ENCODE data around the gene NCR1.
"Not testable (repeated sequence)": the region's sequence is repeated elsewhere in the genome, so short reads cannot be mapped to it uniquely, and the experiment has no call there.

Gene NCR1

GRCh38 chr19:54904261-54904660 lies 1.7 kb upstream of the NCR1 start:
- H3K27ac ChIP-seq (ENCODE audit: low read depth in 2 of 2, low read length in 2 of 2); H3K9me3 ChIP-seq (ENCODE audit: control insufficient read depth in 2 of 2, low read length in 2 of 2); H3K27me3 ChIP-seq (ENCODE audit: control insufficient read depth in 2 of 2, insufficient read depth in 2 of 2, low read length in 2 of 2); H3K36me3 ChIP-seq (ENCODE audit: control insufficient read depth in 2 of 2, insufficient read depth in 2 of 2, low read length in 2 of 2); H3K4me1 ChIP-seq (ENCODE audit: control insufficient read depth in 2 of 2, insufficient read depth in 2 of 2, low read length in 2 of 2); H3K9ac ChIP-seq (ENCODE audit: low read depth in 1 of 2, low read length in 2 of 2); H3K4me3 ChIP-seq (ENCODE audit: low read length in 2 of 2): not testable (repeated sequence)

- no peak overlapping the region for H3K4me3 ChIP-seq (ENCODE audit: low read length in 2 of 2)
- no peak overlapping the region for H3K27ac ChIP-seq (ENCODE audit: low read depth in 2 of 2, low read length in 2 of 2)
- no peaks in the 10 kb centered on the region for H3K4me1 ChIP-seq (ENCODE audit: control insufficient read depth in 2 of 2, insufficient read depth in 2 of 2, low read length in 2 of 2)
- no peaks in the 10 kb centered on the region for H3K27me3 ChIP-seq (ENCODE audit: control insufficient read depth in 2 of 2, insufficient read depth in 2 of 2, low read length in 2 of 2)
- H3K36me3 ChIP-seq (ENCODE audit: control insufficient read depth in 2 of 2, insufficient read depth in 2 of 2, low read length in 2 of 2), result no peaks in the 10 kb centered on the region
- no peaks in the 10 kb centered on the region for H3K9me3 ChIP-seq (ENCODE audit: control insufficient read depth in 2 of 2, low read length in 2 of 2)
- H3K9ac ChIP-seq (ENCODE audit: low read depth in 1 of 2, low read length in 2 of 2), result no peak overlapping the region
These were observed 536 bp upstream of the NCR1 start for GRCh38 chr19:54905421-54905802.

GRCh38 chr19:54906819-54907218 lies 871 bp downstream of the NCR1 start:
- Histone ChIP-seq H3K9ac (ENCODE audit: low read depth in 1 of 2, low read length in 2 of 2) (no peak overlapping the region), H3K27ac (ENCODE audit: low read depth in 2 of 2, low read length in 2 of 2) (no peak overlapping the region), H3K36me3 (ENCODE audit: control insufficient read depth in 2 of 2, insufficient read depth in 2 of 2, low read length in 2 of 2) (no peaks in the 10 kb centered on the region), H3K4me1 (ENCODE audit: control insufficient read depth in 2 of 2, insufficient read depth in 2 of 2, low read length in 2 of 2) (no peaks in the 10 kb centered on the region), H3K9me3 (ENCODE audit: control insufficient read depth in 2 of 2, low read length in 2 of 2) (no peaks in the 10 kb centered on the region), H3K27me3 (ENCODE audit: control insufficient read depth in 2 of 2, insufficient read depth in 2 of 2, low read length in 2 of 2) (no peaks in the 10 kb centered on the region), H3K4me3 (ENCODE audit: low read length in 2 of 2) (no peak overlapping the region)

GRCh38 chr19:54907899-54908298 lies 2.0 kb downstream of the NCR1 start:
- H3K4me3 ChIP-seq (ENCODE audit: low read length in 2 of 2); H3K9me3 ChIP-seq (ENCODE audit: control insufficient read depth in 2 of 2, low read length in 2 of 2); H3K9ac ChIP-seq (ENCODE audit: low read depth in 1 of 2, low read length in 2 of 2); H3K27ac ChIP-seq (ENCODE audit: low read depth in 2 of 2, low read length in 2 of 2); H3K4me1 ChIP-seq (ENCODE audit: control insufficient read depth in 2 of 2, insufficient read depth in 2 of 2, low read length in 2 of 2); H3K27me3 ChIP-seq (ENCODE audit: control insufficient read depth in 2 of 2, insufficient read depth in 2 of 2, low read length in 2 of 2); H3K36me3 ChIP-seq (ENCODE audit: control insufficient read depth in 2 of 2, insufficient read depth in 2 of 2, low read length in 2 of 2): not testable (repeated sequence)

GRCh38 chr19:54916822-54917221 lies 10.9 kb downstream of the NCR1 start:
- Histone ChIP-seq H3K9me3 (ENCODE audit: control insufficient read depth in 2 of 2, low read length in 2 of 2) (no peaks in the 10 kb centered on the region), H3K4me3 (ENCODE audit: low read length in 2 of 2) (no peak overlapping the region), H3K27me3 (ENCODE audit: control insufficient read depth in 2 of 2, insufficient read depth in 2 of 2, low read length in 2 of 2) (no peaks in the 10 kb centered on the region), H3K27ac (ENCODE audit: low read depth in 2 of 2, low read length in 2 of 2) (no peak overlapping the region), H3K36me3 (ENCODE audit: control insufficient read depth in 2 of 2, insufficient read depth in 2 of 2, low read length in 2 of 2) (no peaks in the 10 kb centered on the region), H3K4me1 (ENCODE audit: control insufficient read depth in 2 of 2, insufficient read depth in 2 of 2, low read length in 2 of 2) (no peaks in the 10 kb centered on the region), H3K9ac (ENCODE audit: low read depth in 1 of 2, low read length in 2 of 2) (no peak overlapping the region)

GRCh38 chr19:54918499-54918898 lies 12.6 kb downstream of the NCR1 start:
- Histone ChIP-seq H3K9ac (ENCODE audit: low read depth in 1 of 2, low read length in 2 of 2) (no peak overlapping the region), H3K27ac (ENCODE audit: low read depth in 2 of 2, low read length in 2 of 2) (no peak overlapping the region), H3K36me3 (ENCODE audit: control insufficient read depth in 2 of 2, insufficient read depth in 2 of 2, low read length in 2 of 2) (no peaks in the 10 kb centered on the region), H3K4me1 (ENCODE audit: control insufficient read depth in 2 of 2, insufficient read depth in 2 of 2, low read length in 2 of 2) (peaks cover 0 to 3% of the 10 kb centered on the region in 2 donors), H3K4me3 (ENCODE audit: low read length in 2 of 2) (no peak overlapping the region), H3K27me3 (ENCODE audit: control insufficient read depth in 2 of 2, insufficient read depth in 2 of 2, low read length in 2 of 2) (no peaks in the 10 kb centered on the region), H3K9me3 (ENCODE audit: control insufficient read depth in 2 of 2, low read length in 2 of 2) (no peaks in the 10 kb centered on the region)

- H3K9me3 ChIP-seq (ENCODE audit: control insufficient read depth in 2 of 2, low read length in 2 of 2); H3K9ac ChIP-seq (ENCODE audit: low read depth in 1 of 2, low read length in 2 of 2); H3K27ac ChIP-seq (ENCODE audit: low read depth in 2 of 2, low read length in 2 of 2); H3K36me3 ChIP-seq (ENCODE audit: control insufficient read depth in 2 of 2, insufficient read depth in 2 of 2, low read length in 2 of 2); H3K4me3 ChIP-seq (ENCODE audit: low read length in 2 of 2); H3K27me3 ChIP-seq (ENCODE audit: control insufficient read depth in 2 of 2, insufficient read depth in 2 of 2, low read length in 2 of 2); H3K4me1 ChIP-seq (ENCODE audit: control insufficient read depth in 2 of 2, insufficient read depth in 2 of 2, low read length in 2 of 2): not testable (repeated sequence)
These were observed 14.0 kb downstream of the NCR1 start for GRCh38 chr19:54919646-54920563.

- Histone ChIP-seq H3K4me1 (ENCODE audit: control insufficient read depth in 2 of 2, insufficient read depth in 2 of 2, low read length in 2 of 2) (peaks cover 0 to 3% of the 10 kb centered on the region in 2 donors), H3K4me3 (ENCODE audit: low read length in 2 of 2) (no peak overlapping the region)
These were observed 15.1 kb downstream of the NCR1 start for GRCh38 chr19:54921082-54921481.

GRCh38 chr19:54923276-54923675 lies 17.3 kb downstream of the NCR1 start:
- Histone ChIP-seq H3K9me3 (ENCODE audit: control insufficient read depth in 2 of 2, low read length in 2 of 2) (no peaks in the 10 kb centered on the region), H3K36me3 (ENCODE audit: control insufficient read depth in 2 of 2, insufficient read depth in 2 of 2, low read length in 2 of 2) (no peaks in the 10 kb centered on the region), H3K27me3 (ENCODE audit: control insufficient read depth in 2 of 2, insufficient read depth in 2 of 2, low read length in 2 of 2) (no peaks in the 10 kb centered on the region), H3K4me3 (ENCODE audit: low read length in 2 of 2) (peak overlapping the region in 1 of 2 donors; percentile 44), H3K9ac (ENCODE audit: low read depth in 1 of 2, low read length in 2 of 2) (no peak overlapping the region), H3K4me1 (ENCODE audit: control insufficient read depth in 2 of 2, insufficient read depth in 2 of 2, low read length in 2 of 2) (peaks cover 0 to 3% of the 10 kb centered on the region in 2 donors), H3K27ac (ENCODE audit: low read depth in 2 of 2, low read length in 2 of 2) (no peak overlapping the region)

More at GRCh38 chr19:54921082-54921481, 15.1 kb downstream of the NCR1 start:
- Histone ChIP-seq H3K9ac (ENCODE audit: low read depth in 1 of 2, low read length in 2 of 2) (no peak overlapping the region), H3K9me3 (ENCODE audit: control insufficient read depth in 2 of 2, low read length in 2 of 2) (no peaks in the 10 kb centered on the region), H3K36me3 (ENCODE audit: control insufficient read depth in 2 of 2, insufficient read depth in 2 of 2, low read length in 2 of 2) (no peaks in the 10 kb centered on the region), H3K27ac (ENCODE audit: low read depth in 2 of 2, low read length in 2 of 2) (no peak overlapping the region), H3K27me3 (ENCODE audit: control insufficient read depth in 2 of 2, insufficient read depth in 2 of 2, low read length in 2 of 2) (no peaks in the 10 kb centered on the region)

GRCh38 chr19:54928299-54928698 lies 22.4 kb downstream of the NCR1 start:
- no peak overlapping the region for H3K27ac ChIP-seq (ENCODE audit: low read depth in 2 of 2, low read length in 2 of 2)
- no peaks in the 10 kb centered on the region for H3K27me3 ChIP-seq (ENCODE audit: control insufficient read depth in 2 of 2, insufficient read depth in 2 of 2, low read length in 2 of 2)

More at GRCh38 chr19:54928299-54928698, 22.4 kb downstream of the NCR1 start:
- Histone ChIP-seq H3K4me3 (ENCODE audit: low read length in 2 of 2) (no peak overlapping the region), H3K36me3 (ENCODE audit: control insufficient read depth in 2 of 2, insufficient read depth in 2 of 2, low read length in 2 of 2) (no peaks in the 10 kb centered on the region), H3K9me3 (ENCODE audit: control insufficient read depth in 2 of 2, low read length in 2 of 2) (no peaks in the 10 kb centered on the region), H3K9ac (ENCODE audit: low read depth in 1 of 2, low read length in 2 of 2) (no peak overlapping the region), H3K4me1 (ENCODE audit: control insufficient read depth in 2 of 2, insufficient read depth in 2 of 2, low read length in 2 of 2) (no peaks in the 10 kb centered on the region)

Measured in mucosa of rectum (tissue), 2 donors.